MM.1S (cell line): ENCODE data around the gene ZC2HC1B.

ENCODE experiments used
- DNase-seq: peaks from one replicate; pipeline ENCODE4 v3.0.0-alpha.2; 2015
- H2AFZ ChIP-seq: fragments of 300-600 bp; sonication (generic); 2 replicates; pipeline ENCODE4 v1.6.0; 2016; ENCODE audit warnings: antibody characterized with exemption, low read length
- H3F3A ChIP-seq: fragments of 300-600 bp; sonication (generic); 2 replicates; pipeline ENCODE4 v1.6.1; 2016; ENCODE audit warnings: mild to moderate bottlenecking, antibody characterized with exemption, low read length, moderate library complexity, mixed read lengths; ENCODE audit not compliant: insufficient read depth
- H3K27ac ChIP-seq: fragments of 300-600 bp; sonication (generic); 2 replicates; pipeline ENCODE4 v1.5.1; 2016; ENCODE audit warnings: mild to moderate bottlenecking, low read length
- H3K27me3 ChIP-seq: fragments of 300-600 bp; sonication (generic); replicated peaks from 2 replicates; pipeline ENCODE4 v1.6.0; 2016; ENCODE audit warnings: low read length; ENCODE audit not compliant: insufficient read depth
- H3K36me3 ChIP-seq: fragments of 300-600 bp; sonication (generic); replicated peaks from 2 replicates; pipeline ENCODE4 v1.6.1; 2016; ENCODE audit warnings: mild to moderate bottlenecking, low read length, mixed read lengths; ENCODE audit not compliant: insufficient read depth
- H3K4me1 ChIP-seq: fragments of 300-600 bp; sonication (generic); 2 replicates; pipeline ENCODE4 v1.6.1; 2016; ENCODE audit warnings: low read length, mixed read lengths
- H3K4me2 ChIP-seq: fragments of 300-600 bp; sonication (generic); 2 replicates; pipeline ENCODE4 v1.6.0; 2016; ENCODE audit warnings: low read depth, low read length
- H3K4me3 ChIP-seq: fragments of 300-600 bp; sonication (generic); 2 replicates; pipeline ENCODE4 v1.5.1; 2016; ENCODE audit warnings: low read length, mixed read lengths
- H3K79me2 ChIP-seq: fragments of 300-600 bp; sonication (generic); 2 replicates; pipeline ENCODE4 v1.6.1; 2016; ENCODE audit warnings: mixed run types, low read length, mixed read lengths
- H3K9ac ChIP-seq: fragments of 300-600 bp; sonication (generic); 2 replicates; pipeline ENCODE4 v1.6.1; 2016; ENCODE audit warnings: low read length, mixed read lengths
- H3K9me2 ChIP-seq: fragments of 300-600 bp; sonication (generic); replicated peaks from 2 replicates; pipeline ENCODE4 v1.6.1; 2016; ENCODE audit warnings: mild to moderate bottlenecking, low read length, mixed read lengths; ENCODE audit not compliant: insufficient read depth
- H3K9me3 ChIP-seq: fragments of 300-600 bp; sonication (generic); replicated peaks from 2 replicates; pipeline ENCODE4 v1.6.1; 2016; ENCODE audit warnings: mild to moderate bottlenecking, low read length, mixed read lengths; ENCODE audit not compliant: insufficient read depth
- H4K20me1 ChIP-seq: fragments of 300-600 bp; sonication (generic); 2 replicates; pipeline ENCODE4 v1.6.1; 2016; ENCODE audit warnings: mild to moderate bottlenecking, low read length, moderate library complexity, mixed read lengths; ENCODE audit not compliant: insufficient read depth
- EZH2 ChIP-seq: fragments of 300-600 bp; sonication (generic); optimal IDR thresholded peaks from 2 replicates; pipeline ENCODE3; 2017; ENCODE audit warnings: low read depth, mild to moderate bottlenecking, antibody characterized with exemption, low read length, mixed read lengths
- EZH2phosphoT487 ChIP-seq: fragments of 300-600 bp; sonication (generic); IDR thresholded peaks from 2 replicates; pipeline ENCODE4 v1.6.1; 2018; ENCODE audit warnings: antibody characterized with exemption, low read length
- TF ChIP-seq, protein P1 (sequence below): fragments of 300-600 bp; sonication (generic); IDR thresholded peaks from 2 replicates; pipeline ENCODE4 v1.5.1; 2016; ENCODE audit warnings: antibody characterized with exemption, low read length, mixed read lengths

Gene ZC2HC1B

GRCh38 chr6:143940011-143940597 is 75.8 kb downstream of the ZC2HC1B start:
- H3K9me3 ChIP-seq = no peaks in the 10 kb centered on the region
- H2AFZ ChIP-seq = no peak overlapping the region
- no peaks in the 10 kb centered on the region for H3K79me2 ChIP-seq
- no peaks in the 10 kb centered on the region for H3K27me3 ChIP-seq
- DNase-seq = peak; percentile 58
- no peaks in the 10 kb centered on the region for H3F3A ChIP-seq
- H3K4me2 ChIP-seq = no peak overlapping the region
- no peaks in the 10 kb centered on the region for H3K9me2 ChIP-seq
- H3K36me3 ChIP-seq = no peaks in the 10 kb centered on the region
- H3K27ac ChIP-seq = no peak overlapping the region
- H4K20me1 ChIP-seq = no peaks in the 10 kb centered on the region
- H3K4me1 ChIP-seq = no peaks in the 10 kb centered on the region; the same call in 1 of the 2 replicates
- H3K4me3 ChIP-seq = no peak overlapping the region
- H3K9ac ChIP-seq = no peak overlapping the region
- TF ChIP-seq EZH2phosphoT487 (no peak), EZH2 (no peak)
- TF ChIP-seq, protein P1, sequence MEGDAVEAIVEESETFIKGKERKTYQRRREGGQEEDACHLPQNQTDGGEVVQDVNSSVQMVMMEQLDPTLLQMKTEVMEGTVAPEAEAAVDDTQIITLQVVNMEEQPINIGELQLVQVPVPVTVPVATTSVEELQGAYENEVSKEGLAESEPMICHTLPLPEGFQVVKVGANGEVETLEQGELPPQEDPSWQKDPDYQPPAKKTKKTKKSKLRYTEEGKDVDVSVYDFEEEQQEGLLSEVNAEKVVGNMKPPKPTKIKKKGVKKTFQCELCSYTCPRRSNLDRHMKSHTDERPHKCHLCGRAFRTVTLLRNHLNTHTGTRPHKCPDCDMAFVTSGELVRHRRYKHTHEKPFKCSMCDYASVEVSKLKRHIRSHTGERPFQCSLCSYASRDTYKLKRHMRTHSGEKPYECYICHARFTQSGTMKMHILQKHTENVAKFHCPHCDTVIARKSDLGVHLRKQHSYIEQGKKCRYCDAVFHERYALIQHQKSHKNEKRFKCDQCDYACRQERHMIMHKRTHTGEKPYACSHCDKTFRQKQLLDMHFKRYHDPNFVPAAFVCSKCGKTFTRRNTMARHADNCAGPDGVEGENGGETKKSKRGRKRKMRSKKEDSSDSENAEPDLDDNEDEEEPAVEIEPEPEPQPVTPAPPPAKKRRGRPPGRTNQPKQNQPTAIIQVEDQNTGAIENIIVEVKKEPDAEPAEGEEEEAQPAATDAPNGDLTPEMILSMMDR = peak; percentile 75

DNA sequence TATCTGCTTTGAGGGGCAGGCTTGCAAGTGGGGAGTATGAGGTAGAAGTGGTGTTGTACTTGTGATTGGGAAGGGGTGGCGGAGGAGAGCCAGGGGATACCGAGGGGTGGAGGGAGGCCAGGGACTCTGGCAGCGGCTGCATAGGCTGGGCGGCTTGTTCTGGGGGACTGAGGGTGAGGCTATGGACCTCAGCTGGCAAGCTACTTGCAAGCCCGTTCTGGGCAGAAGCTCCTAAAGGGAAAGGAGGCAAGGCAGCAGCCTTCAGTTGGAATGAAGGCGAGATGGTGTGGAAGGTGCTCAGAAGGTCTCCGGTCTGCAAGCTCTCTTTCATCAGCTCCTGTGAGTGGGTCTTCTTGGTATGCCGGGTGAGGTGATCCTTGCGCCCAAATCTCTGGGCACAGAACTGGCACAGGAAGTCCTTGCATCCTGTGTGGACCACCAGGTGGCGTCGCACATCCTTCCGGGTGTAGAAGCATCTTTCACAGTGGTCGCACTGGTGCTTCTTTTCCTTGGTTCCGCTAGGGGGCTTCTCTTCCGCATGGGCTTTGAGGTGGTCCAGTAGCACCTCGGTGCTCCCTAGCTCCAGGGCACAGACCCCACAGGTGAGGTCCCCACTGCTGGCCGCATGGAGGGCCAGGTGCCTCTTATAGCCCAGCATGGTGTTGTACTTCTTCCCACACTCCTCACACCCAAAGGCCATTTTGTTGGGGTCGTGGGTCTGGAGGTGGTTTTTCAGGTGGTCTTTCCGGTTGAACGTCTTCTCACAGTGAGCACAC is 77.8 kb downstream of the ZC2HC1B start:
- no peak overlapping the region for H3K4me3 ChIP-seq
- H2AFZ ChIP-seq = no peak overlapping the region
- H3F3A ChIP-seq = no peaks in the 10 kb centered on the region

GRCh38 chr6:143948208-143948607 is 83.9 kb downstream of the ZC2HC1B start:
- Histone ChIP-seq H3K9me2 (no peaks in the 10 kb centered on the region), H3K4me3 (no peak overlapping the region), H3K4me1 (no peaks in the 10 kb centered on the region), H3K27ac (no peak overlapping the region), H3K4me2 (no peak overlapping the region), H3K27me3 (no peaks in the 10 kb centered on the region), H4K20me1 (no peaks in the 10 kb centered on the region), H3K36me3 (no peaks in the 10 kb centered on the region), H3K9me3 (no peaks in the 10 kb centered on the region), H3K9ac (no peak overlapping the region), H3K79me2 (no peaks in the 10 kb centered on the region), H2AFZ (no peak overlapping the region), H3F3A (no peaks in the 10 kb centered on the region)
- DNase-seq = no peak
- no peak for TF ChIP-seq EZH2phosphoT487
- TF ChIP-seq, protein P1 = no peak
- no peak for TF ChIP-seq EZH2

More for the DNA sequence above, 77.8 kb downstream of the ZC2HC1B start:
- H3K9ac ChIP-seq = no peak overlapping the region
- no peak overlapping the region for H3K27ac ChIP-seq
- H3K36me3 ChIP-seq = no peaks in the 10 kb centered on the region
- TF ChIP-seq, protein P1 = peak; percentile 52
- TF ChIP-seq EZH2phosphoT487 = no peak
- no peak overlapping the region for H3K4me2 ChIP-seq
- H3K4me1 ChIP-seq = no peaks in the 10 kb centered on the region; the same call in 1 of the 2 replicates
- DNase-seq = peak; percentile 39
- no peaks in the 10 kb centered on the region for H3K27me3 ChIP-seq
- H3K79me2 ChIP-seq = no peaks in the 10 kb centered on the region
- H4K20me1 ChIP-seq = no peaks in the 10 kb centered on the region
- H3K9me2 ChIP-seq = no peaks in the 10 kb centered on the region
- no peaks in the 10 kb centered on the region for H3K9me3 ChIP-seq
